Dedifferentiated amniotic fluid mesenchymal stem cell (primary cell): ENCODE measurements around the gene STATH.
"Not testable (repeated sequence)": the region's sequence is repeated elsewhere in the genome, so short reads cannot be mapped to it uniquely, and the experiment has no call there.

Experiments used
- DNase-seq: peaks from one replicate; pipeline ENCODE4 v3.0.0-alpha.2; 2016; ENCODE audit errors: extremely low spot score

STATH gene, protein sequence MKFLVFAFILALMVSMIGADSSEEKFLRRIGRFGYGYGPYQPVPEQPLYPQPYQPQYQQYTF

DNA sequence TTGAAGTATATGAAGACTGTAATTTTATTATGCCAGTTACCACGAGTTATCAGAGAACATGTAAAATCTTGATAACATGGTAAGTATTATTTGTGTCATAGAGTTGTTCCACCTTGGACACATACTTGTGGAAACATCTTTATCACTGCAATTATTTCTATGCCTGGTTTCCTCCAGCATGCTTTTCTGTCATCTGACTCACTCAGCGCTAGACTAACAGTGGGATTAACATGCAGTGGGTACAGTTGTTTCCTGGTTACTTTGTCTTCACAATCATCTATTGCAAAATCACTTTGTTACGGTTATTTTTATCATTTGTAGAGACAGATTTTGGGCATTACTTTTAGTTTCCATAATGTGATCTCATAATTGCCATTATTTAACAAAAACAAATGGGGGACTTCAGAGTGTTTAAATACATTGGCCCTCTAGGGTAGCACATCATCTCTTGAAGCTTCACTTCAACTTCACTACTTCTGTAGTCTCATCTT is at the start of gene STATH:
Gene STATH (plus strand): TSS at position 441 of the 491 bp plus-strand sequence. CDS start 2,472 bp downstream, outside the sequence.
- no peak for DNase-seq

DNA sequence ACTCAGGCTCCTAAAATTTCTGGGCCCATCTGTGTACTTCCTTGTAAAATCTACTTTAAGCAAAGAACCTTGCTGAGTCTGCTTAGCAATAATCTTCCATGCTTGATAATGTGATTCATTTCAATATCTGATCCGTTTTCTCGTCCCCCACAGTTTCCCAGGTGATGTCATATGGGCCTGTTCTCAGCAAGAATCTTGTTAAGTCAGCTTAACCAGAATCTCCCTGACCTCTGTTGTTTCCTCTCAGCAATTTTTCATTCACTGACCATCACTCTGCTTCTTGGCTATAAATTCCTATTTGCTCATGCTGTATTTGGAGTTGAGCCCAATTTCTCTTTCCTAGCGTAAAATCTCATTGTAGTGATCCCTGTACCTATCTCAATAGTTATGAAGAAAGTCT is 44.2 kb upstream of the STATH start:
- DNase-seq, result no peak

DNA sequence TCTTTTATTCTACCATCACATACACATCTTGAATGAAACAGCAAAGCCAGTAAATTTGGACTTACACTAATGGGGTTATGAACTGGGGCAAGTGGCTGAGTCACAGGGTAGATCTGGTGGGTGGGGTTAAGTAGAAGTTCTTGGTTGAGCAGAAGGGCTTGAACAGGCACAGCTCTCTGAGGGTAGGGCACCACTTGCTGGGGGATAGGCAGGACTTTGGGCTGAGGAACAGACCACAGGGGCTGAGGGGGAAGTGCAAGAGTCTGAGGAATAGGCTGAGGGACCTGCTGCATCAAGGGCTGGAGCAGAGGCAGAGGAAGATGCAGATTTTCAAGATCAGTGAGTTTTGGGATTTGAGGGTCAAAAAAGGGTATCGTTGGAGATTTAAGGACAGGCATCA is 38.6 kb upstream of the STATH start:
- DNase-seq, result no peak

DNA sequence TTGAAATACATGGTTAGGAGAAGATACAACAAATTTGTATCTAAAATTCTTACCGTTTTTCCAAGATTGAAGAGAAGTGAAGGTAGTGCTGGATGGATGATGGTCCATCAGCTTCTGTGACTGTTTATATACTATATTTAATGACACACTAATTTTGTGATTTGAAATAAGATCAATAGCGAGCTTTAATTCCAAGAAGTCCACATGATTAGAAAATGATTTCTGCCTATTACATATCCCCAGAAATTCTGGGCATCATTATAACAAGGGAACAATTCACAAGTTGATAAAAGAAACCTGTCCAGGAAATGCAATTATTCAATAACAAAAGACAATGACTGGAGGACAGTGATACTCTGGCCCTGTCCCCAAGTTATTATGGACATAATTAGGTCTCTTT is 30.1 kb upstream of the STATH start, which contains the start of gene CSN2:
Gene CSN2 (minus strand): TSS at position 101 of the 400 bp plus-strand sequence. CDS start 4,733 bp downstream, outside the sequence.
- DNase-seq, result no peak

DNA sequence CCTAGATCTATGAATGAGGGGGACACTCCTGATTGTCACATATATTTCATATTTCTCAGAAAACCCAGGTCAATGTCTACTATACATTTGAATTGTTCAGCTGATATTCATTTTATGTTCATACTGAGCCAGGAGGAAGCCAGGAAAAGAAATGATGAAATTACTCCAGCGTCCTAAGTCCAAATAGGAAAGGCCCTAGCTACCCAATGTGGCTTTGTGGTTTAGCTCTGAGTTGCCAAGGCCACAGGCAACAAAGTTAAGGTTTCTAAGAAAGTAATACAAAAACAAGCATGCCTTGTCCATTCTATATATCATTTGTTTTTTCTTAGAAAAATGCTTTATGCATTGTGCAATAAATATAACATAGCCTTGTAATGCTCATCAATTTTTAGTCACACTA is 25.7 kb upstream of the STATH start:
- peak; percentile 53 for DNase-seq

DNA sequence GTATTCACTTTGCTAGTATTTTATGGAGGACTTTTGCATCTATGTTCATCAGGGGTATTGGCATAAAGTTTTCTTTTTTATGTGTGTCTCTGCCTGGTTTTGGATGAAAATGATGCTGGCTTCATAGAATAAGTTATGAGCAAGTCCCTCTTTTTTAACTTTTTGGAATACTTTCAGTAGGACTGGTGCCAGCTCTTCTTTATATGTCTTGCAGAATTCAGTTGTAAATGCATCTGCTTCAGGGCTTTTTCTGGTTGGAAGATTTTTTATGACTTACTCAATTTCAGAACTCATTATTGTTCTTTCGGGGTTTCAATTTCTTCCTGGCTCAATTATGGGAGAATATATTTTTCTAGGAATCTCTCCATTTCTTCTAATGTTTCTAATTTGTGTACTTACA is 21.1 kb upstream of the STATH start:
- peak; percentile 66 for DNase-seq

DNA sequence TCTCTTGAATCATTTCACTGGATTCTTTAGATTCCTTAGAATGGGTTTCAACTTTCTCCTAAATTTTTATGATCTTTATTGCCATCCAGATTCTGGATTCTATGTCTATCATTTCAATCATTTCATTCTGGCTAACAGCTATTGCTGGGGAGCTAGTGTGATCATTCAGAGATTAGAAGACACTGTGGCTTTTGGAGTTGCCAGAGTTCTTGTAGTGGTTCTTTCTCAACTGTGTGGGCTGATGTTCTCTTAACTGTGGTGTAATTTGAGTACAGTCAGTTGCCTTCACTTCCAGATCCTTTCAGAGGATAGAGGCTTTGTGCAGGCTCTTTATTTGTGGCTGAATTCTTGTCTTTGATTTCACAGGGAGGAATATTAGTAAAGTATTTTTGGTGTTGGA is 18.2 kb upstream of the STATH start:
- peak; percentile 70 for DNase-seq

DNA sequence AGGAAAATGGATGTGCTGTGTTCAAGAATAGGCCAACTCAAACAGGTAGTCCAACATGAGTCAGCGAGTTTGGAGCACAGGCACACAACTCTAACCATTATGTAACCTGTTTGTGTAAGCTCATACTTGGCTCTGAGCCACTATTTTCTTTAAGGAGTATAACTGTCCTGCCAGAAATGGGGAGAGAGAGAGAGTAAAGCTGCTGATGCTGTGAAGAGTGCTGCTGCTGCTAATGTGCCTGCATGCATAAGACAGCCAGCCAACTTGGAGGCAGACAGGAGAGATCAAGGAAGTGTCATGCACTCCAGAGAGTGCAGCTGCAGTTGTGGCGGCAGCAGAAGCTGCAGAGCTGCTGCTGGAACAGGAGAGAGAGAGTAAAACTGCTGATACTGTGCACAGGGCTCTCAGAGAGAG is 11.7 kb upstream of the STATH start:
- DNase-seq, result no peak

DNA sequence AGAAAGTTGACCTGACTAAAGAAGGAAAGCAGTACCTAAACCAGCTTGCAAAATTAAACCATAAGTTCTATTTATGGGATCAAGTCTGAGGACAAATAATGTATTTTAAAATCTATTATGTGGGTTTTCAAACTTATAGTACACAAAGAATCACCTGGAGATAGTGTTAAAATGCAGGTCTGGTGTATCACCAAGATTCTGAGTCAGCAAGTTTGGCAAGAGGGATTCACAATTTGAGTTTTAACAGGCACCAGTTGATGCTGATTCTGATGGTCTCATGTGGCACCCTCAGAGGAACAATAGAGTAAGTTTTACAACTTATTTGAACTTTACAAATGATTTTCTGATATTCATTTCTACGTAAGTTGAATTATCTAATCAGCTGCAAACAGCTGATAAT is 9.1 kb upstream of the STATH start:
- no peak for DNase-seq

DNA sequence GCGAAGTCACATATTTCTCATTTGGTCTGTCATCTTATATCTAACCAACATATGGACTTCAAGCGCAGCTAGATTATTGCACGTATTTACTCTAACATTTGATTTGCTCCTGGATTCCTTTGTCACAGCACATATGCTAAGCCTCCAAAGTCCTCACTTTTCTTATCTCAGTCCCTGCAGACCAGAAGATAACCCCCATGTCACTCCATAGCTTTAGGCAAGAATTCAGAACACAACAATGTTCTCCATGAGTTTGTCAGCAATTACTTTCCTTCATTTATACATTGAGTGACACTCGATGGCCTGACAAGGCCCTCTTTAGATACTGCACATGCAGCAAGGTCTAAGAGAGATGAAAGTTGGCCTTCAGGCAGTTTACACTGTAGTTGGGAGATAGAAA is 4.8 kb upstream of the STATH start:
- no peak for DNase-seq

DNA sequence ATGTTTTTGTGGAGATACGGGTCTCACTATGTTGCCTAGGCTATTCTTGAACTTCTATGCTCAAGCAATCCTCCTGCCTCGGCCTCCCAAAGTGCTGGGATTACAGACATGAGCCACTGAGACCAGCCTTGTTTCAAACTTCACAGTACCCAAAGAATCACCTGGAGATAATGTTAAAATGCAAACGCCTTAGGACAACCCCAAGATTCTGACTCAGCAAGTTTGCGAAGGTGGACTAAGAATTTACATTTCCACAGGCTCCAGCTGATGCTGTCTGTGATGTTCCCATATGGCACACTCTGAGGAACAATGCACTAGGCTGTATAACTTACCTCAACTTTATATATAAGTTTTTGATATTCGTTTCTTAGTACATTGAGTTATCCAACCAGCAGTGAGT is 984 bp upstream of the STATH start:
- DNase-seq, result no peak

DNA sequence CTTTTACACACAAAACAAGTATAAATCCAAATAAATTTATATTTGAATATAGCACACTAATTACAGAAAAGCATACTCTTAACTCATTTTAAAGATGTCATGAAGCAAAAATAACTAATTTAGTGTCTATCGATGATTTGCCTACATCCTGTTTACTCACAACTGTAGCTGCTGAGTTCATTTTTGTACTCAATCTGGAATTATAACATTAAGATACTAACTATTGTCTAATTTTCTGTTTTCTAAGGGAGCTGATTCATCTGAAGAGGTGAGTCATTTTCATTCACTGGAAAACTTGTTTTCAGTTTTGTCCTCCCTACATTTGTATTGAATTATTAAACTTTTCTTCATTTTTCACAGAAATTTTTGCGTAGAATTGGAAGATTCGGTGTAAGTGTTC is 3.7 kb downstream of the STATH start:
- no peak for DNase-seq

DNA sequence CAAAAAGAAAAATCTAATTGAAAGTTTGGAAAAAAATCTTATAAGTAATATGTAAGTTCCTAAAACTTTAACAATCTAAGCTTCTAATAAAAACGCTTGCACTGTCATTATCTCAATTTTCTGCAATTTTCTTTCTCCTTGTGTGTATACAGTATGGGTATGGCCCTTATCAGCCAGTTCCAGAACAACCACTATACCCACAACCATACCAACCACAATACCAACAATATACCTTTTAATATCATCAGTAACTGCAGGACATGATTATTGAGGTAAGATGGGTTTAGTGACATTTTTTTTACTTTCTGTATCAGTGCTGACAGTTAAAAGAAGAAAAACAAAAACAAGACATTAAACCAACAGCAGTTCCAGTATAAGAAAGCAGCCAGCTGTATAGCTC is 4.9 kb downstream of the STATH start:
- DNase-seq, result no peak

DNA sequence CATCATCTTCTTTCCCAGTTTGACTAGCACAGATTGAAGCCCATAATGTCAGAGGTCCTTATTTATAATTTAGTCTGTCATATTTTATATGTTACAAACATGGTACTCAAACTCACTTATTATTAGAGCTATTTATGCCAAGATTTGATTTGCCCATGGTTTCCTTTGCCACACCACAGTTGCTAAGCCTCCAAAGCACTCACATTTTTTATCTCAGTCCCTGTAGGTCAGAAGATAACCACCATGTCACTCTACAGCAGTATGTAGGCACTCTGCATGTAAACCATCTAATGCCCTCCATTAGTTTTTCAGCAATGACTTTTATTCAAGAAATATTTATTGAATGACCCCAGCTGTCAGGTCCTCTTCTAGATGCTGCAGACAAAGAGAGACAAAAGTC is 6.7 kb downstream of the STATH start:
- DNase-seq, result no peak

DNA sequence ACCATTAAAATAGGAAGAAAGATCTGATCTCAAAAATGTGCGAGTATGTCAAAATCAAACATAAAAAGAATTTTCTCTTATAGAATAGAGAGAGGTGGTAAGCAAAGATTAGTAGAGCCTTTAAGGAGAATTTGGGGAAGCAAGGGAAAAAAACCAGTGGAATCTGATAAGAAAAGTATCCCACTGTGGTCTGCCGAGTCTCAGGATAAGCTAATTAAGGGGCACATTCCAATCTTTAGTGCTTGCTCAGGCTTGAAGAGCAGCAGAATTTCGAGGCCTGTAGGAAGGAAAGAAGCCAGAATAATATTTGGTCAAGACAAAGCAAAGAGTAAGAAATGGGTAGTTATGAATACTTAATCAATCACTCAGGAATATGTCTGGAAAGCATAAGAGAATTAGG is 13.0 kb downstream of the STATH start:
- DNase-seq, result no peak

DNA sequence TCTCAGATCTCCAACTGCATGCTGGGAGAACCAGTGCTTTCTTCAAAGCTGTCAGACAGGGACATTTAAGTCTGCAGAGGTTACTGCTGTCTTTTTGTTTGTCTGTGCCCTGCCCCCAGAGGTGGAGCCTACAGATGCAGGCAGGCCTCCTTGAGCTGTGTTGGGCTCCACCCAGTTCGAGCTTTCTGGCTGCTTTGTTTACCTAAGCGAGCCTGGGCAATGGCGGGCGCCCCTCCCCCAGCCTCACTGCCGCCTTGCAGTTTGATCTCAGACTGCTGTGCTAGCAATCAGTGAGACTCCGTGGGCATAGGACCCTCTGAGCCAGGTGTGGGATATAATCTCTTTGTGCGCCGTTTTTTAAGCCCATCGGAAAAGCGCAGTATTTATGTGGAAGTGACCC is 23.2 kb downstream of the STATH start:
- not testable (repeated sequence) for DNase-seq

DNA sequence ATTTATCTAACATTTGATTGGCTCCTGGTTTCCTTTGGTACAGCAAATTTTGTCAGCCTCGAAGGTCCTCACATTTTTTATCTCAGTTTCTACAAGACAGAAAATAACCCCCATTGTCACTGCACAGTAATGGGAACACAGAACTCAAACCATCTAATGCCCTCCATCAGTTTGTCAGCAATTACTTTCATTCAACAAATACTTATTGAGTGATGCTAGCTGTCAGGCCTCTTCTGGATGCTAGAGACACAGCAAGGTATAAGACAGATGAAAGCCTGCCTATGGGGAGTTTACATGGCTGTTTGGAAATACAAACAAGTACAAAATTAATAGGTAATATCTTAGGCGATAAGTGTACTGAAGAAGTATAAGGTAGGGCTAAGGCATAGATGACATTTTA is 27.5 kb downstream of the STATH start:
- DNase-seq, result no peak

DNA sequence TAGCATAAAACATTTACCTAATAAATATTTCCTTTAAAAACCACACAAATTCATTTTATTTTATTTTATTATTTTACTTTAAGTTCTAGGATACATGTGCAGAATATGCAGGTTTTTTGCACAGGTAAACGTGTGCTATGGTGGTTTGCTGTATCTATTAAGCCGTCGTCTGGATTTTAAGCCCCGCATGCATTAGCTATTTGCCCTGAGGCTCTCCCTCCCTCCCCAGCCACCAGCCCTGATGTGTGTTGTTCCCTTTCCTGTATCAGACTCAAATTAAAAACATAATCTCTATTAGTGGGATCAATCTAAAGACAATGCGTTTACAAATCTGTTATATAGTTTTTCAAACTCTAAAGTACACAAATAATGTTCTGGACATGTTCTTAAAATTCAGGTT is 31.2 kb downstream of the STATH start:
- DNase-seq, result no peak

DNA sequence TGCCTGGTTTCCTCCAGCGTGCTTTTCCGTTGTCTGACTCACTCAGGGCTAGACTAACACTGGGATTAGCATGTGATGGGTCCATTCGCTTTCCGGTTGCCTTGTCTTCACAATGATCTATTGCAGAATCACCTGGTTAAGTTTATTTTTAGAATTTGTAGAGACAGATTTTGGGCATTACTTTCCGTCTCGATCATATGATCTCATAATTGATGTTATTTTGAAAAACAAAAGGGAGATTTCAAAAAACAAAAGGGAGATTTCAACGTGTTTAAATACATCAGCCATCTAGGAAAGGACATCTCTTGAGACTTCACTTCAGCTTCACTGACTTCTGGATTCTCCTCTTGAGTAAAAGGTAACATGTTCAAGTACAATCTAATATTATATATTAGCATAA is 32.4 kb downstream of the STATH start, which contains the start of gene HTN3:
Gene HTN3 (plus strand): TSS at position 301 of the 400 bp plus-strand sequence. CDS start 2,282 bp downstream, outside the sequence.
- DNase-seq, result not testable (repeated sequence)

DNA sequence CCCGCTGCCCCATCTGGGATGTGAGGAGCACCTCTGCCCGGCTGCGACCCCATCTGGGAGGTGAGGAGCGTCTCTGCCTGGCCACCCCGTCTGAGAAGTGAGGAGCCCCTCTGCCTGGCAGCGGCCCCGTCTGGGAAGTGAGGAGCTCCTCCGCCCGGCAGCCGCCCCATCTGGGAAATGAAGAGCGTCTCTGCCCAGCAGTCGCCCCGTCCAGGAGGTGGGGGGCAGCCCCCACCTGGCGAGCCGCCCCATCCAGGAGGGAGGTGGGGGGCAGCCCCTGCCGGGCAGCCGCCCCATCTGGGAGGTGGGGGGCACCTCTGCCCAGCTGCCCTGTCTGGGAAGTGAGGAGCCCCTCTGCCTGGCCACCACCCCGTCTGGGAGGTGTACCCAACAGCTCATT is 41.8 kb downstream of the STATH start:
- not testable (repeated sequence) for DNase-seq

DNA sequence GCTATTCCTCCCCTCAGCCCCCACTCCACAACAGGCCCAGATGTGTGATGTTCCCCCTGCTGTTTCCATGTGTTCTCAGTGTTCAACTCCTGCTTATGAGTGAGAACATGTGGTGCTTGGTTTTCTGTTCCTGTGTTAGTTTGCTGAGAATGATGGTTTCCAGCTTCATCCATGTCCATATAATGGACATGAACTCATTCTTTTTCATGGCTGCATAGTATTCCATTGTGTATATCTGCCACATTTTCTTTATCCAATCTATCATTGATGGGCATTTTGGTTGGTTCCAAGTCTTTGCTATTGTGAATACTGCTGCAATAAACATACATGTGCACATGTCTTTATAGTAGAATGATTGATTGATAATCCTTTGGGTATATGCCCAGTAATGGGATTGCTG is 44.2 kb downstream of the STATH start:
- not testable (repeated sequence) for DNase-seq

DNA sequence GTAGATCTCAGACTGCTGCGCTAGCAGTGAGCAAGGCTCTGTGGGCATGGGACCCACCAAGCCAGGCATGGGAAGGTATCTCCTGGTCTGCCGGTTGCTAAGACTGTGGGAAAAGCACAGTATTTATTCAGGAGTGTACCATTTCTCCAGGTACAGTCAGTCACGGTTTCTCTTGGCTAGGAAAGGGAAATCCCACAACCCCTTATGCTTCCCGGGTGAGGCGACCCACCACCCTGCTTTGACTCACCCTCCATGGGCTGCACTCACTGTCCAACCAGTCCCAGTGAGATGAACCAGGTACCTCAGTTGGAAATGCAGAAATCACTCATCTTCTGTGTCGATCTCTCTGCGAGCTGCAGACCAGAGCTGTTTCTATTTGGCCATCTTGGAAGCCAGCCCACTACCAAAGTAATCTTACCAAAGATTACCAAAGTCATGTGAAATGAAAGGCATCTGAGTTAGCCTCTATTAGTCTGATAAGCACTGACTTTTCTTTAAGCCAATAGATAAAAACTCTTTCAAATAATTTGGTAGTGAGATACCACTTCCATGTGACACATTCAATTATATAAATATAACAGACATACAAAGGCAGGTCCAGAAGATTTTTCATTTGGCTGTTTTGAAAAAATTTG is 46.0 kb downstream of the STATH start:
- no peak for DNase-seq

DNA sequence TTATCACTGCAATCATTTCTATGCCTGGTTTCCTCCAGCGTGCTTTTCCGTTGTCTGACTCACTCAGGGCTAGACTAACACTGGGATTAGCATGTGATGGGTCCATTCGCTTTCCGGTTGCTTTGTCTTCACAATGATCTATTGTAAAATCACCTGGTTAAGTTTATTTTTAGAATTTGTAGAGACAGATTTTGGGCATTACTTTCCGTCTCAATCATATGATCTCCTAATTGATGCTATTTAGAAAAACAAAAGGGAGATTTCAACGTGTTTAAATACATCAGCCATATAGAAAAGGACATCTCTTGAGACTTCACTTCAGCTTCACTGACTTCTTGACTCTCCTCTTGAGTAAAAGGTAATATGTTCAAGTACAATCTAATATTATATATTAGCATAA is 54.4 kb downstream of the STATH start, which contains the start of gene HTN1:
Gene HTN1 (plus strand): TSS at position 301 of the 400 bp plus-strand sequence. CDS start 2,639 bp downstream, outside the sequence.
- not testable (repeated sequence) for DNase-seq
